K562 (cell line): ENCODE results near the gene HES4. TPM values are rescaled to one million over a fixed set of nuclear protein-coding genes. Genes with fewer than 3 reads are reported as not detected.
A peak's percentile ranks its signal among the peaks of the same experiment; 100 is the strongest.

ENCODE experiments used
- ATAC-seq: fragments of 200-7000 bp; cut with Tn5 transposase; 3 replicates; pipeline ENCODE4 v1.9.1; 2020; ENCODE audit warnings: moderate library complexity
- BruUV-seq: library from RNA; stranded (reverse); fragments of 400-500 nt; replicated peaks from 2 replicates; lab custom pipeline; 2021; lab: Mats Ljungman, UMichigan
- CTCF ChIA-PET: fragments of 300-600 bp; formaldehyde crosslinking; extraction: SDS; loops from one replicate; lab custom pipeline; 2021; ENCODE audit warnings: low intra/inter-chr PET ratio; lab: Yijun Ruan, JAX
- POLR2A ChIA-PET: fragments of 300-600, 350-650 bp; sonication (Branson Sonifier 250); formaldehyde crosslinking; extraction: SDS; loops from one replicate; lab custom pipeline; 2021; ENCODE audit warnings: antibody characterized with exemption, inconsistent platforms; lab: Yijun Ruan, JAX
- DNase-seq, 4 experiments: peaks; one replicate each; pipeline versions ENCODE4 v3.0.0 to v3.0.0-alpha.2; 2011 to 2018; ENCODE audit warnings: low spot score in 3 of 4, mixed read lengths in 3 of 4; ENCODE audit errors: extremely low read depth in 1 of 4
- FAIRE-seq: peaks from 2 replicates; lab custom pipeline; 2011; peaks lifted over from hg19 to GRCh38; lab: Jason Lieb, UNC
- H2AFZ ChIP-seq: 2 replicates; pipeline ENCODE4 v1.6.0; 2011; ENCODE audit warnings: low read depth, low read length, control low read depth, inconsistent platforms
- H3K27ac ChIP-seq: fragments of 200-600 bp; 3 replicates; pipeline ENCODE4 v1.8.0; 2011; ENCODE audit warnings: low read depth, mild to moderate bottlenecking, control low read depth, inconsistent platforms, low read length, moderate library complexity, mixed read lengths; ENCODE audit errors: extremely low read depth
- H3K27me3 ChIP-seq, 2 experiments: fragments of 300-600 bp in 1 of 2; 2 replicates in 1 of 2; 3 replicates in 1 of 2; pipeline versions ENCODE4 v1.6.0 to v1.8.0; 2011; ENCODE audit warnings: inconsistent platforms in 2 of 2, low read length in 2 of 2, mild to moderate bottlenecking in 1 of 2, mixed read lengths in 1 of 2, moderate library complexity in 1 of 2; ENCODE audit not compliant: control insufficient read depth in 2 of 2, insufficient read depth in 2 of 2
- H3K36me3 ChIP-seq: fragments of 300-600 bp; 3 replicates; pipeline ENCODE4 v1.8.0; 2011; ENCODE audit warnings: mild to moderate bottlenecking, low read length, inconsistent platforms; ENCODE audit not compliant: control insufficient read depth, insufficient read depth
- H3K4me1 ChIP-seq, 2 experiments: fragments of 200-600 bp in 1 of 2; replicated peaks in 1 of 2; 2 replicates in 1 of 2; 3 replicates in 1 of 2; pipeline versions ENCODE4 v1.5.1 to v1.8.0; 2011; ENCODE audit warnings: inconsistent platforms in 2 of 2, low read length in 2 of 2, mild to moderate bottlenecking in 1 of 2, mixed read lengths in 1 of 2, moderate library complexity in 1 of 2; ENCODE audit not compliant: control insufficient read depth in 2 of 2, insufficient read depth in 2 of 2
- H3K4me2 ChIP-seq: 2 replicates; pipeline ENCODE4 v1.6.1; 2011; ENCODE audit warnings: low read length, control low read depth, inconsistent platforms, mixed read lengths; ENCODE audit not compliant: insufficient read depth
- H3K4me3 ChIP-seq: fragments of 200-600 bp; sonication (generic), shearing (Covaris generic); 2 replicates; pipeline ENCODE4 v1.5.1; 2016; ENCODE audit warnings: control low read depth, inconsistent platforms
- H3K79me2 ChIP-seq: fragments of 200-600 bp; 3 replicates; pipeline ENCODE4 v1.8.0; 2011; ENCODE audit warnings: low read length, inconsistent platforms; ENCODE audit not compliant: control insufficient read depth, insufficient read depth
- H3K9ac ChIP-seq, 2 experiments: 2 replicates each; pipeline versions ENCODE4 v1.6.0 to v1.6.1; 2011; ENCODE audit warnings: low read depth in 2 of 2, low read length in 2 of 2, control low read depth in 1 of 2, inconsistent platforms in 1 of 2, mild to moderate bottlenecking in 1 of 2, mixed read lengths in 1 of 2; ENCODE audit not compliant: insufficient read depth in 1 of 2
- H3K9me1 ChIP-seq: one replicate; pipeline ENCODE4 v1.6.0; 2011; ENCODE audit warnings: inconsistent platforms, mild to moderate bottlenecking, low read length, moderate library complexity; ENCODE audit not compliant: control insufficient read depth, insufficient read depth
- H3K9me3 ChIP-seq: replicated peaks from 2 replicates; pipeline ENCODE4 v1.5.1; 2011; ENCODE audit warnings: low read depth, low read length, inconsistent platforms; ENCODE audit not compliant: control insufficient read depth, insufficient read depth
- H4K20me1 ChIP-seq: replicated peaks from 2 replicates; pipeline ENCODE4 v1.6.1; 2011; ENCODE audit warnings: low read length, inconsistent platforms, mixed read lengths; ENCODE audit not compliant: control insufficient read depth, insufficient read depth
- BCOR ChIP-seq: fragments of 450-650 bp; IDR thresholded peaks from 2 replicates; pipeline ENCODE4 v1.6.1; 2016
- E2F4 ChIP-seq: sonication (generic); formaldehyde crosslinking; IDR thresholded peaks from 2 replicates; pipeline ENCODE4 v1.8.0; 2022; ENCODE audit warnings: mild to moderate bottlenecking, low read depth, missing genetic modification reagents
- GATAD2A ChIP-seq: fragments of 450-650 bp; IDR thresholded peaks from 2 replicates; pipeline ENCODE4 v1.6.1; 2017
- KAT2B ChIP-seq: IDR thresholded peaks from one replicate; pipeline ENCODE4 v1.6.1; 2012; ENCODE audit warnings: low read depth, mild to moderate bottlenecking, control low read depth, inconsistent platforms, low read length, moderate library complexity
- MAX ChIP-seq: sonication (generic); formaldehyde crosslinking; IDR thresholded peaks from 2 replicates; pipeline ENCODE4 v1.9.0; 2022; ENCODE audit warnings: mild to moderate bottlenecking, missing genetic modification reagents
- POLR2H ChIP-seq: IDR thresholded peaks from 2 replicates; pipeline ENCODE4 v1.6.1; 2016; ENCODE audit warnings: missing genetic modification characterization, low read depth, mild to moderate bottlenecking, control low read depth, missing compliant biosample characterization, moderate library complexity
- SMARCC2 ChIP-seq: fragments of 450-650 bp; IDR thresholded peaks from 2 replicates; pipeline ENCODE4 v1.6.1; 2017; ENCODE audit warnings: antibody characterized with exemption, moderate library complexity, mild to moderate bottlenecking, low read depth
- SNIP1 ChIP-seq: fragments of 450-650 bp; IDR thresholded peaks from 2 replicates; pipeline ENCODE4 v1.7.1; 2017; ENCODE audit warnings: low read depth, mild to moderate bottlenecking
- SRSF9 ChIP-seq: fragments of 200-400 bp; formaldehyde crosslinking; IDR thresholded peaks from 2 replicates; pipeline ENCODE4 v1.6.1; 2017; ENCODE audit warnings: low read depth, low read length, borderline replicate concordance
- TAF7 ChIP-seq: fragments of 450-650 bp; IDR thresholded peaks from 2 replicates; pipeline ENCODE4 v1.6.1; 2016; ENCODE audit warnings: missing genetic modification characterization, missing compliant biosample characterization
- USF1 ChIP-seq: sonication (generic); formaldehyde crosslinking; IDR thresholded peaks from 2 replicates; pipeline ENCODE4 v1.9.0; 2022; ENCODE audit warnings: mild to moderate bottlenecking, missing genetic modification reagents
- WGBS: fragments of 100-300 bp; shearing (Covaris generic); methylation state at CpG from one replicate; pipeline ENCODE4 v1.1.6; 2016; ENCODE audit warnings: low coverage, mixed read lengths; ENCODE audit not compliant: insufficient coverage; ENCODE audit errors: missing lambda C conversion rate; 5-methylcytosine and 5-hydroxymethylcytosine counted together
- in situ Hi-C: fragments of 300-500 bp; cut with MboI; formaldehyde crosslinking; loops from 4 replicates; pipeline ENCODE4 v1.15.0; 2018; ENCODE audit warnings: inconsistent platforms, mixed read lengths
- intact Hi-C: fragments of 100-400 bp; cut with micrococcal nuclease; formaldehyde crosslinking; loops from 2 replicates; pipeline ENCODE4 v1.14.2; 2022
- polyA plus RNA-seq, 8 experiments: library from polyadenylated mRNA; depleted of rRNA in 4 of 8; stranded (reverse) in 5 of 8; unstranded in 3 of 8; fragments of >200 nt; fragmentation: Nextera tagmentation in 2 of 8; fragmentation: Illumina TruSeq in 1 of 8; extraction: Ambion mirVana in 2 of 8; extraction: Trizol in 1 of 8; gene quantifications; 2 replicates each; pipeline versions ENCODE4 v1.2.1 to v1.2.3, GENCODE V29; 2011 to 2014; ENCODE audit warnings: inconsistent platforms in 1 of 8, missing spikeins in 1 of 8
- total RNA-seq, 7 experiments: library from RNA; depleted of rRNA in 6 of 7; stranded (reverse); fragments of >200 nt in 6 of 7; fragmentation: Illumina TruSeq in 2 of 7; extraction: Trizol in 2 of 7; gene quantifications; 2 replicates each; pipeline versions ENCODE4 v1.2.1 to v1.2.3, GENCODE V29; 2011 to 2021; ENCODE audit warnings: low replicate concordance in 1 of 7

HES4 gene
- total and polyA plus RNA-seq, 9 of the 15 experiments (the other 6 are each of a cell fraction or from before 2014, with no cell fraction given), result 0.21 to 43.7 (median 5.3) TPM; not detected in 2

- H3K79me2 ChIP-seq, result no peaks in the 10 kb centered on the region
- no peak for TF ChIP-seq TAF7 (tag)
- TF ChIP-seq SNIP1, result no peak
- no peak for TF ChIP-seq POLR2H (tag)
- TF ChIP-seq KAT2B, result no peak
- no peak for TF ChIP-seq SRSF9
- no peak for TF ChIP-seq BCOR
- TF ChIP-seq GATAD2A, result no peak
- TF ChIP-seq MAX, result no peak
- TF ChIP-seq E2F4, result no peak
- TF ChIP-seq SMARCC2, result no peak
- TF ChIP-seq USF1 (CRISPR knock-in tag), result no peak
- ATAC-seq (no peak), DNase-seq (no peak), FAIRE-seq (no peak)
- ChIA-PET CTCF (no interaction called here), POLR2A (interaction anchor here (0.6 to 1.8 kb wide), 9 partner anchors 8 to 38 kb away, joined by 3 to 10 read pairs (median 3); no protein-coding TSS in a partner anchor)
- H3K4me3 ChIP-seq, result no peak overlapping the region; the same call in 1 of the 2 replicates
- peak overlapping the region; percentile 29 to 64; a peak in 3 of 4 replicates for H3K9ac ChIP-seq
- H3K9me3 ChIP-seq, result peaks cover 6% of the 10 kb centered on the region
- peaks cover 28% of the 10 kb centered on the region; the same call in 2 of the 3 replicates for H3K36me3 ChIP-seq
- H3K27ac ChIP-seq, result no peak overlapping the region
- no peaks in the 10 kb centered on the region for H4K20me1 ChIP-seq
- in situ Hi-C loops, result no loop called here
- no peaks in the 10 kb centered on the region for H3K9me1 ChIP-seq
- peaks cover 0 to 10% of the 10 kb centered on the region in 2 experiments; a peak in 2 of 5 replicates for H3K27me3 ChIP-seq
- no TSS peak for BruUV-seq
- H2AFZ ChIP-seq, result peak overlapping the region; percentile 98; the same call in 1 of the 2 replicates
- WGBS, result 75% methylated on average over 19 of the region's 23 CpGs
- intact Hi-C loops, result no loop called here
- H3K4me2 ChIP-seq, result peak overlapping the region; percentile 94; the same call in 1 of the 2 replicates
- peaks cover 14 to 70% of the 10 kb centered on the region in 2 experiments; a peak in 4 of 5 replicates for H3K4me1 ChIP-seq
These were observed 32.2 kb downstream of the HES4 start for GRCh38 chr1:967466-968343.
